LNCaP clone FGC (cell line): ENCODE results near the gene MAGEA2B.
"Not testable (repeated sequence)": the region's sequence is repeated elsewhere in the genome, so short reads cannot be mapped to it uniquely, and the experiment has no call there.

ENCODE experiments used
- DNase-seq: peaks from one replicate; pipeline ENCODE4 v3.0.0-alpha.2; 2011; ENCODE audit warnings: low read depth
- H3K4me3 ChIP-seq: 2 replicates; pipeline ENCODE4 v1.5.1; 2011; ENCODE audit warnings: mild to moderate bottlenecking, low read depth, low read length, control low read depth
- TF ChIP-seq, protein P1 (sequence below): IDR thresholded peaks from 2 replicates; pipeline ENCODE4 v1.5.1; 2012; ENCODE audit warnings: mild to moderate bottlenecking; ENCODE audit not compliant: control insufficient read depth, insufficient read depth; ENCODE audit errors: extremely low read depth

The MAGEA2B gene, protein sequence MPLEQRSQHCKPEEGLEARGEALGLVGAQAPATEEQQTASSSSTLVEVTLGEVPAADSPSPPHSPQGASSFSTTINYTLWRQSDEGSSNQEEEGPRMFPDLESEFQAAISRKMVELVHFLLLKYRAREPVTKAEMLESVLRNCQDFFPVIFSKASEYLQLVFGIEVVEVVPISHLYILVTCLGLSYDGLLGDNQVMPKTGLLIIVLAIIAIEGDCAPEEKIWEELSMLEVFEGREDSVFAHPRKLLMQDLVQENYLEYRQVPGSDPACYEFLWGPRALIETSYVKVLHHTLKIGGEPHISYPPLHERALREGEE

DNA sequence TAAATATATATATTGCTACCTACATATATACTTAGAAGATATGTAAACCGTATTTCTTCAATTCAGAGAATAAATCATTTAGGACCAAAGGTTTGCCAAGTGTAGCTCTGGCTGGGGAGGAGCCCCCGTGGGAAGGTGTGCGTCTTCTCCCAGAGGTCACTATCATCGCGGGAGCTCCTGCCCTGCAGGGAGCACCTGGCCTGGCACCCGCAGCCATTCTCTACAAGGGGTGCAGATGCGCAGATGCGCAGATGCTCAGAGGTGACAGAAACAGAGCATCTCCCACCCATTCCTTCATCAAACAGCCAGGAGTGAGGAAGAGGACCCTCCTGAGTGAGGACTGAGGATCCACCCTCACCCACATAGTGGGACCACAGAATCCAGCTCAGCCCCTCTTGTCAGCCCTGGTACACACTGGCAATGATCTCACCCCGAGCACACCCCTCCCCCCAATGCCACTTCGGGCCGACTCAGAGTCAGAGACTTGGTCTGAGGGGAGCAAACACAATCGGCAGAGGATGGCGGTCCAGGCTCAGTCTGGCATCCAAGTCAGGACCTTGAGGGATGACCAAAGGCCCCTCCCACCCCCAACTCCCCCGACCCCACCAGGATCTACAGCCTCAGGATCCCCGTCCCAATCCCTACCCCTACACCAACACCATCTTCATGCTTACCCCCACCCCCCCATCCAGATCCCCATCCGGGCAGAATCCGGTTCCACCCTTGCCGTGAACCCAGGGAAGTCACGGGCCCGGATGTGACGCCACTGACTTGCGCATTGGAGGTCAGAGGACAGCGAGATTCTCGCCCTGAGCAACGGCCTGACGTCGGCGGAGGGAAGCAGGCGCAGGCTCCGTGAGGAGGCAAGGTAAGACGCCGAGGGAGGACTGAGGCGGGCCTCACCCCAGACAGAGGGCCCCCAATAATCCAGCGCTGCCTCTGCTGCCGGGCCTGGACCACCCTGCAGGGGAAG is at the start of gene MAGEA2B:
TSS of gene MAGEA2B (plus strand) at position 814 of the 973 bp plus-strand sequence. CDS start 2,479 bp downstream, outside the sequence.
- not testable (repeated sequence) for DNase-seq, H3K4me3 ChIP-seq

DNA sequence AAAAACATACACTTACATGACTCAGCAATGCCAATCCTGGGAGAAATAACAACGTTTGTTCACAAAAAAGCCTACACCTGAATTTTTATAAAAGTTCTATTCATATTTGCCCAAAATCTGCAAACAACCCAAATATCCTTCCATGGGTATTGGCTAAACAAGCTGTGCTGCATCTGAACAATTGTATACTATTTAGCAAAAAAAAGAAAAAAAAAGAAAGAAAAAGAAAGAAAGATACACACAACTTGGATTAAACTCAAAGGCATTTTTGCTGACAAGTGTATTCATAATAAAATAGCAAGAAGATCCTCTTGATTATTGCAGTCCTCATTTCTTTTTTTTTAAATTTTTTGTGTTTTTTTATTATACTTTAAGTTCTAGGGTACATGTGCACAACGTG is 40.3 kb upstream of the MAGEA2B start:
- DNase-seq, result no peak
- TF ChIP-seq, protein P1, sequence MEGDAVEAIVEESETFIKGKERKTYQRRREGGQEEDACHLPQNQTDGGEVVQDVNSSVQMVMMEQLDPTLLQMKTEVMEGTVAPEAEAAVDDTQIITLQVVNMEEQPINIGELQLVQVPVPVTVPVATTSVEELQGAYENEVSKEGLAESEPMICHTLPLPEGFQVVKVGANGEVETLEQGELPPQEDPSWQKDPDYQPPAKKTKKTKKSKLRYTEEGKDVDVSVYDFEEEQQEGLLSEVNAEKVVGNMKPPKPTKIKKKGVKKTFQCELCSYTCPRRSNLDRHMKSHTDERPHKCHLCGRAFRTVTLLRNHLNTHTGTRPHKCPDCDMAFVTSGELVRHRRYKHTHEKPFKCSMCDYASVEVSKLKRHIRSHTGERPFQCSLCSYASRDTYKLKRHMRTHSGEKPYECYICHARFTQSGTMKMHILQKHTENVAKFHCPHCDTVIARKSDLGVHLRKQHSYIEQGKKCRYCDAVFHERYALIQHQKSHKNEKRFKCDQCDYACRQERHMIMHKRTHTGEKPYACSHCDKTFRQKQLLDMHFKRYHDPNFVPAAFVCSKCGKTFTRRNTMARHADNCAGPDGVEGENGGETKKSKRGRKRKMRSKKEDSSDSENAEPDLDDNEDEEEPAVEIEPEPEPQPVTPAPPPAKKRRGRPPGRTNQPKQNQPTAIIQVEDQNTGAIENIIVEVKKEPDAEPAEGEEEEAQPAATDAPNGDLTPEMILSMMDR, result no peak
- H3K4me3 ChIP-seq, result no peak overlapping the region

DNA sequence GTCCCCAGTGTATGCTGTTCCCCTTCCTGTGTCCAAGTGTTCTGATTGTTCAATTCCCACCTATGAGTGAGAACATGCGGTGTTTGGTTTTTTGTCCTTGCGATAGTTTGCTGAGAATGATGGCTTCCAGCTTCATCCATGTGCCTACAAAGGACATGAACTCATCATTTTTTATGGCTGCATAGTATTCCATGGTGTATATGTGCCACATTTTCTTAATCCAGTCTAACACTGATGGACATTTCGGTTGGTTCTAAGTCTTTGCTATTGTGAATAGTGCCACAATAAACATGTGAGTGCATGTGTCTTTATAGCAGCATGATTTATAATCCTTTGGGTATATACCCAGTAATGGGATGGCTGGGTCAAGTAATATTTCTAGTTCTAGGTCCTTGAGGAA is 39.8 kb upstream of the MAGEA2B start:
- DNase-seq, H3K4me3 ChIP-seq: not testable (repeated sequence)

DNA sequence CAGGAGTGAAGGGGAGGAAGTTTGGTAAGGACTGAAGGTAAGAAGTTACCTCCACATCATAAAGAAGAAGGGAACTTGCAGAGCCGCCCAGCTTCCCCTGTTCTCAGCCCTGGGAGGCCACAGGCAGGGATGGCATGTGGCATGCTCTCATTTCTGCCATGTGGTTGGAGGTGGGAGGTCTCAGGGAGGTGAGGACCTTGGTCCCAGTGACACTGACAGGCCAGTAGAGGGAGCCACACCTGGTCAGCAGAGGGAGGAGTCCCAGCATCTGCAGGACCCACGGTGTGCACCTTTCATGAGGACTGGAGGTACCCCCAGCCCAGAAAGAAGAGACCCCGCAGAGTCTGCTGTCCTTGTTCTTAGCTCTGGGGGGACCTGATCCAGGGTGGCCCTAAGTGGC is 33.4 kb upstream of the MAGEA2B start:
- not testable (repeated sequence) for DNase-seq, H3K4me3 ChIP-seq

DNA sequence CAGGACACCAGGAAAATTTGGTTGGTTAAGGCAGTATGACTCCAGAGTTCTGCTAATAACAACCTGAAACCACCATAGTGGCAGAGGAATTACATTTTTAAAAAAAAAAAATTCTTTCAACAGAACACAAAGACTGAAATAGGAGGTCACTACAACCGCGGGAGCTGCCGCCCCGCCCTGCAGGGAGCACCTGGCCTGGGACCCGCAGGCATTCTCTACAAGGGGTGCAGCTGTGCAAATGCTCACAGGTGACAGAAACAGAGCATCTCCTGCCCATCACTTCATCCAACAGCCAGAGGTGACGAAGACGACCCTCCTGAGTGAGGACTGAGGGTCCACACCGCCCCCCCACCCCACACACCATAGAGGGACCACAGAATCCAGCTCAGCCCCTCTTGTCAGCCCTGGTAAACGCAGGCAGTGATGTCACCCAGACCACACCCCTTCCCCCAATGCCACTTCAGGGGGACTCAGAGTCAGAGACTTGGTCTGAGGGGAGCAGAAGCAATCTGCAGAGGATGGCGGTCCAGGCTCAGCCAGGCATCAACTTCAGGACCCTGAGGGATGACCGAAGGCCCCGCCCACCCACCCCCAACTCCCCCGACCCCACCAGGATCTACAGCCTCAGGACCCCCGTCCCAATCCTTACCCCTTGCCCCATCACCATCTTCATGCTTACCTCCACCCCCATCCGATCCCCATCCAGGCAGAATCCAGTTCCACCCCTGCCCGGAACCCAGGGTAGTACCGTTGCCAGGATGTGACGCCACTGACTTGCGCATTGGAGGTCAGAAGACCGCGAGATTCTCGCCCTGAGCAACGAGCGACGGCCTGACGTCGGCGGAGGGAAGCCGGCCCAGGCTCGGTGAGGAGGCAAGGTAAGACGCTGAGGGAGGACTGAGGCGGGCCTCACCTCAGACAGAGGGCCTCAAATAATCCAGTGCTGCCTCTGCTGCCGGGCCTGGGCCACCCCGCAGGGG is 16.2 kb upstream of the MAGEA2B start, which contains the start of gene MAGEA3:
TSS of gene MAGEA3 (plus strand) at position 843 of the 980 bp plus-strand sequence. CDS start 2,039 bp downstream, outside the sequence.
- peak within 1 kb of the TSS; percentile 42 for H3K4me3 ChIP-seq
- not testable (repeated sequence) for DNase-seq

DNA sequence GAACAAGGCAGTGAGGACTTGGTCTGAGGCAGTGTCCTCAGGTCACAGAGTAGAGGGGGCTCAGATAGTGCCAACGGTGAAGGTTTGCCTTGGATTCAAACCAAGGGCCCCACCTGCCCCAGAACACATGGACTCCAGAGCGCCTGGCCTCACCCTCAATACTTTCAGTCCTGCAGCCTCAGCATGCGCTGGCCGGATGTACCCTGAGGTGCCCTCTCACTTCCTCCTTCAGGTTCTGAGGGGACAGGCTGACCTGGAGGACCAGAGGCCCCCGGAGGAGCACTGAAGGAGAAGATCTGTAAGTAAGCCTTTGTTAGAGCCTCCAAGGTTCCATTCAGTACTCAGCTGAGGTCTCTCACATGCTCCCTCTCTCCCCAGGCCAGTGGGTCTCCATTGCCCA is 14.0 kb upstream of the MAGEA2B start:
- not testable (repeated sequence) for DNase-seq, H3K4me3 ChIP-seq

DNA sequence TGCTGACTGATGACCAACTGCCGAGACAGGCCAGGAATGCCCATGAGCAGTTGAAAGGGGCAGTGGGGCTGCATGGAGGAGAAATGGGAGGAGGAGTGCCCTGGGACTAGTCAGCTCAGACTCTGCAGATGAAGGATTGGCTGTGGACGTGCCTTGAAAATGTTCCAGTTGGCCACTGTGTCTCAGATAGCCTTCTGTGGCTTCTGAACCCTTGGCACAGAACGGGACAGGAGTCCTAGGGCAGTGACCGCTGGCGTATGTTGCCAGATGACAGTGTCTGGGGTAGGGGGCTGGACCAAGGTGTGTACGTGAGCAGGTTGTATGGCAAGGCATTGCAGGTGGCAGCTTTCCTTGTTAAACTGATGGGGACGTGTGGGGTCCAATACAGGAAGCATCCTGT is 7.9 kb upstream of the MAGEA2B start:
- not testable (repeated sequence) for DNase-seq, H3K4me3 ChIP-seq

DNA sequence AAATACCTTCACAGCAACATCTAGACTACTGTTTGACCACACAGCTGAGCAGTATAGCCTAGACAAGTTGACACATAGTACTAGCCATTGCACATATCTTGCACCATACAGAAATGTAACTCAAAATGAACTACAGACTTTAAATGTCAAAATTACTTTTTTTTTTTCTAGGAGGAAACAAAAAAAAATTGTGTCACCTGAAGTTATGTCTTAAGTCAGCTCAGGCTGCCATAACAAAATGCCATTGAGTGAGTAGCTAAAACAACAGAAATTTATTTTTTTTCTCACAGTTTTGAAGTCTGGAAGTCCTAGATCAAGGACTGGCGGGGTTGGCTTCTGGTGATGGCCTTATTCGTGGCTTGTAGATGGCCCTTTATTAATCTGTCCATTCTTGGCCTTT is 5.3 kb upstream of the MAGEA2B start, which contains the start of gene CSAG2:
TSS of gene CSAG2 (minus strand) at position 101 of the 400 bp plus-strand sequence. CDS start 161 bp downstream, outside the sequence.
- DNase-seq, result not testable (repeated sequence)

DNA sequence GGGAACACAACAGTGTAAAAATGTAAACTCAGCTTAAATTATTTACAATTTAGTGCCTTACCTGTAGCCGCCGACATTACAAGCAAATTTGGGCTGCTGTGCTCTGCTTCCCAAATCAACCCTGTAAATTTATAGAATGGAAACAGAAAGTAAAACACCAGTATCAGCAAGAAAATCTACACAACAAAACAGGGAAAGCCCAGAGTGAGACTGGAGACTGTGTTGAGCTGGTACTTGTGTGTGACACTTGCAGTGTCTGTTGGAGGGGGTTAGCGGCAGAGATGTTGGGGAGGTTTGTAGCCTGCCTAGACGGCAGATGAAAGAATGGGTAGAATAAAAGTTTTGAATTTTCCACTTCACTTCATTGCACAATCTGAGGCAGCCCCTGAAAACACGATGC is 1.2 kb upstream of the MAGEA2B start:
- H3K4me3 ChIP-seq, DNase-seq: not testable (repeated sequence)

More for the DNA sequence above, 5.3 kb upstream of the MAGEA2B start, which contains the start of gene CSAG2:
- not testable (repeated sequence) for H3K4me3 ChIP-seq

DNA sequence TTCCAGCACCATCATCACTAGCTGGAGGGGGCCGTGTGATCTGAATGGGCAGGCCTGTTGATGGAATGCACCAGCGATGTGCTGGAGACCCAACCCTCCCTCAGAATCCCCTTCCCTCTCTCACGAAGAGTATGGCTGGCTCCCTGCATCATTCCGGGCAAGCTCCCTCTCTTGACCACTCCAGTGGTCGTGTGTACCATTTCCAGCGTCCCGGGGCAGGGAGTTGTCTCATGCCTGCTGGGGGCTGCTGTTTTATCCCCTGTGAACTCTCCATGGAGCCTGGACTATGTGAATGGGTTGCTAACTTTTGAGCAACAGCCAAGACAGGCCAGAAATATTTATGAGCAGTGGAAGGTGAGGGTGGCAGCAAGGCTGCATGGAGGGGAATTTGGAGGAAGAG is 11.0 kb downstream of the MAGEA2B start:
- no peak overlapping the region for H3K4me3 ChIP-seq
- no peak for DNase-seq
- TF ChIP-seq, protein P1, result no peak
